ENCODE results near the gene DISP3.

The DISP3 gene

GRCh38 chr1:11458811-11459275, 20.1 kb upstream of the DISP3 start:
- no peak for DNase-seq

GRCh38 chr1:11461531-11462137, 17.3 kb upstream of the DISP3 start:
- DNase-seq: no peak

- DNase-seq: no peak
Observed at GRCh38 chr1:11462224-11462923, 16.6 kb upstream of the DISP3 start.

- no peak for DNase-seq
Observed at GRCh38 chr1:11463177-11463576, 15.8 kb upstream of the DISP3 start.

GRCh38 chr1:11465307-11465706, 13.6 kb upstream of the DISP3 start:
- no peak for DNase-seq

GRCh38 chr1:11466416-11466815, 12.5 kb upstream of the DISP3 start:
- DNase-seq: no peak

- no peak for DNase-seq
Observed at GRCh38 chr1:11468878-11469277, 10.1 kb upstream of the DISP3 start.

GRCh38 chr1:11470912-11471311, 8.0 kb upstream of the DISP3 start:
- DNase-seq: no peak

GRCh38 chr1:11471473-11471872, 7.5 kb upstream of the DISP3 start:
- DNase-seq: no peak

GRCh38 chr1:11472284-11472683, 6.7 kb upstream of the DISP3 start:
- DNase-seq: no peak

- DNase-seq: no peak
Observed at GRCh38 chr1:11472741-11473140, 6.2 kb upstream of the DISP3 start.

GRCh38 chr1:11473491-11474034, 5.4 kb upstream of the DISP3 start:
- peak in 1 of 2 donors; percentile 3 for DNase-seq

- DNase-seq: no peak
Observed at GRCh38 chr1:11474826-11475225, 4.1 kb upstream of the DISP3 start.

- DNase-seq: no peak
Observed at GRCh38 chr1:11475748-11476147, 3.2 kb upstream of the DISP3 start.

- DNase-seq: no peak
Observed at GRCh38 chr1:11479375-11479979, 522 bp downstream of the DISP3 start.

GRCh38 chr1:11481019-11481418, 2.1 kb downstream of the DISP3 start:
- DNase-seq: no peak

- DNase-seq: no peak
Observed at GRCh38 chr1:11482198-11482597, 3.2 kb downstream of the DISP3 start.

- DNase-seq: no peak
Observed at GRCh38 chr1:11482701-11483479, 3.9 kb downstream of the DISP3 start.

GRCh38 chr1:11483581-11484320, 4.8 kb downstream of the DISP3 start:
- DNase-seq: no peak

GRCh38 chr1:11484321-11484655, 5.3 kb downstream of the DISP3 start:
- DNase-seq: no peak

- no peak for DNase-seq
Observed at GRCh38 chr1:11485191-11485590, 6.2 kb downstream of the DISP3 start.

- DNase-seq: no peak
Observed at GRCh38 chr1:11486231-11487009, 7.5 kb downstream of the DISP3 start.

Data from CD4-positive, alpha-beta T cell treated with Interleukin-4 for 1 hour (primary cell).